NAMALWA (cell line): ENCODE measurements around the gene MPRIP.

Experiments used
- DNase-seq: peaks from one replicate; pipeline ENCODE4 v3.0.0-alpha.2; 2015; ENCODE audit warnings: low spot score

MPRIP gene

DNA sequence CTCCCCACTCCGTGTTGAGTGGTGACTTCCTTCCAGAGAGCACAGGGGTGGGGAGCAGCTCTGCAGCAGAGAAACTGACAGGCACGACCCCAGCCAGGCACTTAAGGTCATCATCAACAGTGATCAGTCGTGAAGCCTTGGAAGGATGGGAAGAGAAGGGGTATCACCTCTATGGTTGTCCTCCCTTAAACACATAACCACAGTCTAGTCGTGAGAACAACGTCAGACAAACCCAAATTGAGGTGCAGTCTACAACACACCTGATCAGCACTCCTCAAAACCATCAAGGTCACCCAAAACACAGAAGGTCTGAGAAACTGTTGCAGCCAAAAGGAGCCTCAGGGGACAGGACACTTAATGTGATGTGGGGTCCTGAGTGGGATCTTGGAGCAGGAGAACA lies 68.3 kb downstream of the MPRIP start:
- no peak for DNase-seq

DNA sequence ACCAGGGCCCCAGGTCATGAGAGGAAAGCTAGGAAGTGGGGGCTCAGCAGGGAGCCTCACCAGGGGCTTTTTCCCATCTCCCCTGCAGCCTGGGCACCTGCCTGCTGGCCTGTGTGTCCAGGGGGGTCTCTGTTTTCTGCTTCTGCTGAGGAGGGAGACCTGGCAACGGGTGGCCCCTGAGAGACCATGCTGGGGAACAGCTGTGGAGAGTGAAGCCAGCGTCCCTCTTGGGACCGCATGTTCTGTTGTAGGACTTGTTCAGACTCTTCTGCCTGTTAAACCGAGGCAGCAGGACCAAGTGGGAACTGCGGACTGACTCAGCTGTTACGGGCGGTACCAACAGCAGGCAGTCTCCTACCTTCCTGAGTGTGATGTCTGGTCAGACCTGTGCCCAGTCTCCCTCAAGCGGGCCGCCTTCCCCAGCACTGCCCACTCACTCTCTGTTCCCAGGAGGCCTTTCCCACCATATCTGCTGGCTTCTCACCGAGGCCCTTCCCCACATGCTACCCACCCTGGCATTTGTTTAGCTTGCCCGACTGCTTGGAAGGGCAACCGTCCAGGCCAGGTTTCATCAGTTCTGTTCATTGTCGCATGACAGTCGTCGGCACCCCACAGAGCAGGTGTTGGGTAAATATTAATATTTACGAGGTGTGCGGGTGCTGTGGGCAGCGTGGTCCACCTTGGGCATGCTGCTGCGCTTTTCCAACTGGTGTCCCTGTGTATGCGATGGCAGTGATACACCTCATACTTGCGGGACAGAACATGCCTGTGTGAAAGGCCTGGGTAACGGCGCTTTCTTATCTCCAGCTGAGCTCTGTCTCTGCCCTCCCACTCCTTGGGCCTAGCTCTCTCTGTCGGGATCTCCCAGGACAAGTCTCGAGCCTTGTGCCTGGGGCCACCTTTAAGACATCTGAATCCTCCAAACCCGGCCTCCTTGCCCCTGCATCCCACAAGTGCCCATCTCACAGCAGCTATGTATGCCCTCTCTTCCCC lies 69.4 kb downstream of the MPRIP start:
- no peak for DNase-seq

DNA sequence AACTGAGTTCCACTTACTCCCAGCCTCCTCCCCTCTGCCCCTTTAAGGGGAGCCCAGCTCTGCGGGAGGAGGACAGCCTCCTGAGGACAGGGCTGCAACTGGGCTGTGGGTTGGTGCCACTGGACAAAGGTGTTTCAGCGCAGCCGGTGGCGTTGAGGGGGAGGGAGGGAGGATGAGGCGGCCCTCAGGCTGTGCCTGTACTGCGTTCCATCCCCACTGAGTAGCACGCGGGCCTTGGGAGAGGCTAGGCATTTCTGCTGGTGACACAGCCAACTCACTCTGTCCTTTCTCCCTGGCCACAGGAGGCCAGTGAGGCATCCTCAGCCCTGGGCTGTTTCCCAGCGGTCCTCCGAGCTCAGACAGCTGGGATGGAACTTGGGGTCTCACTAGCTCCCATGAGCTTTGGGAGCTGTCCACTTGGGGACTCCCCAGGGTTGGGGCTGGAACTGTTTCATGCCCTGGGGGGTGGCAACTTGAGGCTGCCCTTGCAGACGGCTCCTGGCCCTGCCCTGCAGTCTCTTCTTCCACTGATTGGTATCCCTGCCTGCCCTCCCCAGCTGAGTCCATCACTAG lies 70.5 kb downstream of the MPRIP start:
- DNase-seq, result no peak

DNA sequence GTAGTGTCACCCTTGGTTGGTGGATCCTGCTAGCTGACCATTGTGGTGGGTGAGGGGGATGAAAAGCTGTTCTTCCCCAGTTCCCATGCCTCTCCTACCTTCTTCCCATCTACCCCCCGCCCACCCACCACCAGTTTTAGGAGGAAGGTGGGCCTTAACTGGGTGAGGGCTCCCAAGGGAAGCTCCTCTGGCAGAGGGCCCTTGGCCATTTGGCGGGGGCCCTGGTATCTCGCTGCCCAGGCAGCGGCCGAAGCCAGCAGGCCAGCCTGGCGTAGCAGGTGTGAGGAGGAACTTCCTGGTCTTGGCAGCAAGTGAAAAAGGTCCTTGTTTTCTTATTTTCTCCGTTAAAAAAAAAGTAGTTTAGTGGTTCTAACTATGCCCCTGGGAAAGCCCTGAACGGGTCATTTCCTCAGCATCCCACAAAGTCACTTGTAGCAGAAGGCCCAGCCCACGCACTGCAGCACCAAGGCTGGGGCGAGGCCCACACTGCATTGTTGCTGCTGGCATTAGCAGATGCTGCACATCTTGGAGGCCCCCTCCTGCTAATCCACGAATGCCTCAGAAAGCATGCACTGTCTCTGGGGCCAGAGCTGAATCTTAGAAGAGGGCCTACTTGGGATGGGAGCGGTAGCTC lies 72.5 kb downstream of the MPRIP start:
- DNase-seq, result no peak

DNA sequence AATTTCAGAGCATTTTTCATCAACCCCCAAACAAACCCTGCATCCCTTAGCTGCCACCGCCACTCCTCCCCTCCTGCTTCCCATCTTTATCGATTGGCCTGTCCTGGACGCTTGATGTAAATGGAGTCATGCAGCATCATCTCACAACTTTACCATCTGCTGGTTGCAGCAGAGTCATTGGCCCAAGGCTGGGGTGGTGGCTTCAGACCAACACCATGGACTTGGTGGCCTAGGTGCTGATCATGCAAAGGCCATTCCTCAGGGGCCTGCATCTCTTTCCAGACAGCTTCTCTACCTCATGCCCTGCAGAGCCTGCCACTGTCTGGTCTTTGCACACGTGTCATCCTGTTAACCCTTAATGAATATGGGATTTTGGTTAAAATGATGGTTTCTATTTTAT lies 73.4 kb downstream of the MPRIP start:
- DNase-seq, result no peak

DNA sequence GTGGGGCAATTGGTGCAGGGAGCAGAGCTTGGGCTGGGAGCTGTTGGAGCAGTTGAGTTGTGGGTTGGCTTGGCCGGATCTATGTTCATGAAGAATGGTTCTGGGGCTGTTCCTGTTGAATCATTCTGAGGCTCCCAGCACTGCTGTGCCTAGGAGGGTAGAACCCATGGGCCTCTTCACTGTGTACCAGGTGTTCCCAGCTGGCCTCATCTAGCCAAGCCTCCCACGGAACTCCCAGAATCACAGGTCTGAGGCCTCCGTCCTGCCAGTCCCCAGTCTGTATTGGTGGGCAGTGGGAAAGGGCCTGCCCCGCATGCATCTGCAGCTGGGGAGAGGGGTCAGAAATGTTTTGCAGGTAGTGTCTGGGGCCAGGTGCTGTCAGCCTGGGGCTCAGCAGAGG lies 74.1 kb downstream of the MPRIP start:
- DNase-seq, result no peak

DNA sequence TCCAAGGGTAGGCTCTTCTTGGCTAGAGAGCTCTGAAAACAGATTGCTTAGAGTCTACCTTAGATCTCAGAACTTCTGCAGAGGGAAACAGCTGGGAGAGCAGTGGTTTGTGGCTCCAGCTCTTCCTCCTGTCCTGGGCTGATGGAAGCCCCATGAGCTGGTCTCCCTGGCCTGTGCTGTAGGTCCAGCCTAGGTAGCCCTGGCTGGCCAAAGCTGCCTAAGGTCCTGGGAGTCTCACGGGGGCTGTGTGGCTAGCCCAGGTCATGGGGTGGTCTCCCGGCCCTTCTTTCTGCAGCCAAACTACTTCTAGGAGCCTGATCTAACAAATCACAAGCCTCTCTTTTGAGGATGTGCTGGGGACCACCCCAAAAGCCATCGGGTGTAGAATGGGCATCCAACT lies 75.7 kb downstream of the MPRIP start:
- DNase-seq, result no peak

DNA sequence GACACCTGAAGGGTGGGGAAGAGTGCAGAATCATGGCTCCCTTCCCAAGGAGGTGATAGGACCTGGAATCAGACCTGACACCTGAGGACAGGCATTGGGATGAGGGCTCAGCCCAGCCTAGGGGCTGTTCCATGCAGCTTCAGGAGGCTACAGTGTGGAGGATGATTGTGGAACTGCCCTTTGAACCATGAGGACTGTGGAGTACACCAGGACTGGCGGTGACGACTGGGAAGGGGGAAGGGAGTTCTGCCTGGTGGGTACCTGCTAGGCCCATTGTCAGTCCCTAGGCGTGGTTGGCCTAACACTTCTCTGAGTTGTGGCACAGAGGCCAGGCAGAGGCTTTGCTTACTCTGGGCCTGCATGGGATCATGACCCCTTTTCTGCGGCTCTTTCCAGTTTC lies 76.1 kb downstream of the MPRIP start:
- DNase-seq, result no peak

DNA sequence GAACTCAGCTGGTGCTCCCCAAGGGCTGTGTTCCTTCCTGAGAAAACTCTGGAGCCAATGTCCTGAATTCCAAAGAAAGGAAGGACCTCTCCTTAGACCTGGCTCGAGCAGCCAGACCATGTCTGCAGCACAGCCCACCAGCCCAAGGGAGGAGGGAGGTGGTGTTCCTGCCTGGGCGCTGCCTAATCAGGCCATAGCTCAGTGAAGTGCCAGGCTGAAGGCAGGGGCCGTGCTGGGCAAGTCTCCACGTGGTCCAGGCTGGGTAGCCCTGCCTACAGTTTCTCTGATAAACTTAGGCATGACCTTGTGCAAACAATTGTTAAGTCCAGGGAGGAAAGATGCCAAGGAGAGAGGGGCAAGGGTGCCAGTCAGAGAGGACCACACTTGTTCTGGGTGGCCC lies 76.8 kb downstream of the MPRIP start:
- DNase-seq, result no peak

DNA sequence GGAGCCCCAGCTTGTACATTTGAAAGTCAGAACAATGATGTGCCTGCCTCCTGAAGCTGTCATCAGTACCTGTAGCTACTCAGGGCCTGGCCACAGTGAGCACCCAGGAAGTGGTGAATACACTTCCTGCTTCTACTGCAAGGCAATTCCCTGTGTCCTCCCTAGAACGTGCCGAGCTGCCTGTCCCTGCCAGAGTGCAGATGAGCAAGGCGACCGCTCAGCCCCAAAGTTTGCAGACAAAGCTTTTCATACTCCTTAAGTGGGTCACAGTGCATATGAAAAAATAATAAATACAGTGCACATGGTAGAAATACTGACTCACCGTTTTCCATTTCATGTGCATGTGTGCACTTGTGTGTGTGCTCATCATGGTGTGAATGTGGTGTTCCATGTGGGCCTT lies 77.3 kb downstream of the MPRIP start:
- DNase-seq, result no peak

DNA sequence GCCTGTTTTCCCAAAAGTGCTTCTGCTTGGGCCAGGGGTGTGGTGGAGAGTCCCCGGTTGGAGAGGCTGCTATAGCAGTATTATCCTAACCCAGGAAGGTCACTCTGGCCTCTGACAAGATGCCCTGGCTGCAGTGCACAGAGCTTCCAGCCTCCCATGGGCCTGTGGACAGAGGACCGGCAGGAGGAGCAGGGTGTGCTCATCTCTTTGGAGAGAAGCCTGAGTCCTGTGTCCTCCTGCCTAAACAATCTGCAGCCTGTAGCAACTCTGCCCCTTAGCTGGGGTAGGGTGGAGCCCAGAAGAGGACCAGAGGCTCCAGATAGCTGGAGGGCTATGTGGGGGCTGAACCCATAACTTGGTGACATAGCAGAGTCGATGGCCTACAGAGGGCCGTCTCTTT lies 78.0 kb downstream of the MPRIP start:
- no peak for DNase-seq

DNA sequence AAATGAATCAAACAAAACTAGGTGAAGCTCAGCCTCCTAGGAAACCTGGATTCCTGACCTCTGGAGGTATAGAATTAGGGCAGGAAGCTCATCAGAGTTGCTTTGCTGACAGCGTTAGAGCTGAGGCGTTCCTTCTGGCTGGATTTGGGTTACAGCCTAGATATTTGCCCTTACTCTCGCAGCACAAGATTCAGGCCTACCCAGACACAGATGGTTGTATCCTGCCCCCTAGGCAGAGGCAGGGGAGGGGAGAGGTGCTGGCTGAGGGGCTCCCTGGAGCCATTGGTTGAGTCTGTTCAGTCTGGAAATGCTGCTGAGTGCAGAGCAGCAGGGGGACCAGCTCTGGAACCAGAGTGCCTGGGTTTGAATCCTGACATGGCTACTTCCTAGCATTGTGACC lies 78.4 kb downstream of the MPRIP start:
- no peak for DNase-seq

DNA sequence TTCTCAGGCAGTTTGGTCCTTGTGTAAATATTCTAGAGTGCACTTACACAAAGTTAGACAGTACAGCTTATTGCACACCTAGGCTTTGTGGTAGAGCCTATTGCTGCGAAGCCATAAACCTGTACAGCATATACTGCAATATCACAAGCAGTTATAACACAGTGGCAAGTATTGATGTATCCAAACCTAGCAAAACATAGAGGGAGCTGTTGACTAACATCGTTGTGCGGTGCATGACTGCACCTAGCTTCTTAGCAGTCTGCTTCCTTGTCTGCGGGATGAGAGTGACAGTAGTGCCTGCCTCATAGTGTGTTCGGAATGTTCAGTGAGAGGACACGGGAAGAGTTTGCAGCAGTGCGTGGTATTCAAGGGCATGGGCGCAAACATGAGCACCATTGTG lies 78.9 kb downstream of the MPRIP start:
- DNase-seq, result no peak

DNA sequence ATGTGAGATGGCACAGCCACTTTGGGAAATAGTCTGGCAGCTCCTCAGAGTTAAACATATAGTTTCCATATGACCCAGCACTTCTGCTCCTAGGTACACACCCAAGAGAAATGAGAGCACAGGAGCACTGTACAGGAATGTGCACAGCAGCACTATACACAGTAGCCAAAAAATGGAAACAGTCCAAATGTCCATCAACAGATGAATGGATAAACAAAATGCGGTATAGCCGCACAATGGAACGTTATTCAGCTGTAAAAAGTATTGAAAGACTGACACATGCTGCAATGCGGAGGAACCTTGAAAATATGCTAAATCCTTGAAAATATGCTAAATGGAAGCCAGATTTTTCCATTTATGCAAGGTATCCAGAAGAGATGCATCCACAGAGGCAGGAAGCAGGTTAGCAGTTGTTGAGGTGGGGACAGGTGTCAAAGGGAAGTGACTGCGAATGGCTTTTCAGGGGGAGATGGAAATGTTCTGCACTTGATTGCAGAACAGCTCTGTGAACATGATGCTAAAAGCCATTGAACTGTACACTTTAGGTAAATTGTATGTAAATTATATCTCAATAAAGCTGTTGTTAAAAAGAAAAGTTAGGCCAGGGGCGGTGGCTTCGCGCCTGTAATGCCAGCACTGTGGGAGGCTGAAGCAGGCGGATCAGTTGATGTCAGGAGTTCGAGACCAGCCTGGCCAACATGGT lies 80.7 kb downstream of the MPRIP start:
- no peak for DNase-seq

DNA sequence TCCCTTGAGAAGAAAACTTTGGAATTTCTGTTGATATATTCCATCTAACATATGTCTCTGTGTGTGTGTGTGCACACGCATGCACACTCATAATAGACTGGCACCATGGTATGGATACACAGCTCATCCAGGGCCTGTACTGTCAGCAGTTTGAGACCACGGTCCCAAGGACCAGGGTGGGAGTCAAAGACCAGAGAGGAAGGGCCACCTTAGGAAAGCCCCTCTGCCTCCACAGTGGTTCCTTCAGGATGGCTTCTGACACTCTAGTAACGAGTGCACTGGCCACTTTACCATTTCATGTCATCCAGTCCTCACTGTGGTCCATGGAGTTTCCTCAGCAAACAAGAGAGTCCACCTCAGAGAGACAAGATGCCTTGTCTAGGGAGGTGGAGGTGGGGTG lies 82.1 kb downstream of the MPRIP start:
- DNase-seq, result no peak

DNA sequence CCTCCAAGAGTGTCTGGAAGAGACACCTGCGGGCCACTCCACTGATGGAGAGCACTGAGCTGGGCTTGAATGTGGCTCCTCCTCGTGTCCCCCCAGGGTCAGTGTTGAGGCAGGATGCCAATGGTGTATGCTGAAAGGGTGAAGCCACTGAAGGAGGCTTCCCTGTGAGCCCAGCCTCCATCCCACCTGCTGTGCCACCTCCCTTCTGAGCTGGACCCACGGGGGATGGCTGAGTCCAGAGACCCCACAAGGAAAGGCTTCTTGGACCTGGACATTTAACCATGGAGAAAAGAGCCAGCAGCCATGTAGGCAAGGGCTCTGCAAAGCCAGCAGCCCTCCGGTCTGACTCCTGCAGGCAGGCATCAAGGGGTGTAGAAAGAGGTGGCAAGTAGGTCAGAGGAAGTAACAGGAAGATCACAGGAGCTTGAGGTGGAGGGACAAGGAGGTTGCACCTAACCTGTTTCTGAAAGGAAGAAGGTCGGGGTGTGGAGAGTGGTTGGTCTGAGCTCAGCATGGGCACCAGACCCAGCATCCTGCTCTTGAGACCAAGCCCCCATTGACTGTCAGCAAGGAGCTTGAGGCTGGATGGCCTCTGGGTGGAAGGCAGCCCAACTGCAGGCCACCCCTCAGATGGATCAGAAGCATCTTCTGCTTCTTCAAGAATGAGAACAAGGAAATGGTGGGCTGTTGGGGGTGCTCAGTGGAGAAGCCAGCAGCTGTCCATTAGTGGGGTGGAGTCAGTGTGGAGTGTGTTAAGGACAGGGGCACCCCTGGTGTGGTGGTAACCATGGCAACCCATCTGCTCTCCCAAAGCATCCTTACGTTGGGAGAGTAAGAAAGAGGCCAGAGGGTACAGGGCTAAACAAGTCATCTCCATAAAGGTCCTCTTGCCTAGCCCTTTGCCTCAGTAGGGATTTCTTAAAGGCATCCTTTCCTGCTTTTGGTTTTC lies 83.2 kb downstream of the MPRIP start:
- no peak for DNase-seq

DNA sequence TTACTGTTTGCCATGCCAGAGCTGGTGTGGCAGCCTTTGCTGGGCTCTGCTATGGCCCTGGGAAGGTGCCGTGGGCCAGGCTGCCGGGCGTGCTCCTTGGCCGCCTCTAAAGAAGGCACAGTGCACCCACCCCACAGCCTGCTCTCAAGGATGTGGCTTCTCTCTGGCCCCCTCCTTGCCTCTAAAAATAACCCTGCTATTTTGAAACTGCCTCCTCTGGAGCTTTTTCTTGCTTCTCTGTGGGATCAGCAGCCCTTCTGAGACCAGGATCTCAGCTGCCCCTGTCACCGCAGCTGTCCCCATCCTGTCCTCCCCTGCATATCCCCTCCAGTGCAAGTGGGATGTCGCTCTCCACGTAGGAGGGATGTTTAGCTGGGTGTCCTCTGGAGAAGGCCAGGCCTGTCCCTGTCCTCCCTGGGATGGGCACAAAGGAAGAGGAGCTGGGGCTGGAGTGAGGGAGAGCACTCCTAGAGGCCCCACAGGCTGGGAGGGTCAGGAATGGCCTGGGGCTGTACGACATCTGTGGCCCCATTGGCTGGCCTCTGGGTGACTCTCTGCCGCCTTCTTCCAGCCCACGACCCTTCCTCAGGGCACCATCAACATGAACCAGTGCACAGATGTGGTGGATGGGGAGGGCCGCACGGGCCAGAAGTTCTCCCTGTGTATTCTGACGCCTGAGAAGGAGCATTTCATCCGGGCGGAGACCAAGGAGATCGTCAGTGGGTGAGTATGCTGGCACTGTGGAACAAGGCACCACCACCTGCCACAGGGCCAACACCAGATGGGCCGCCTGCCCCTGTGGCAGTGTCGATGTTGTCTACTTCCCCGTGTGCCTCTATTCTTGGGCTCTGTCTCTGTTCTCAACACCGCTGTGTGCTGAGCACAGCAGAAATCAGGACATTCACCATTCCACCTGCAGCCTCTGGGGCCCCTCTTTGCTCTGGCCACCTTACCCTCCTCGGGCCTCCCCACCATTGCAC lies 84.2 kb downstream of the MPRIP start:
- DNase-seq, result no peak

DNA sequence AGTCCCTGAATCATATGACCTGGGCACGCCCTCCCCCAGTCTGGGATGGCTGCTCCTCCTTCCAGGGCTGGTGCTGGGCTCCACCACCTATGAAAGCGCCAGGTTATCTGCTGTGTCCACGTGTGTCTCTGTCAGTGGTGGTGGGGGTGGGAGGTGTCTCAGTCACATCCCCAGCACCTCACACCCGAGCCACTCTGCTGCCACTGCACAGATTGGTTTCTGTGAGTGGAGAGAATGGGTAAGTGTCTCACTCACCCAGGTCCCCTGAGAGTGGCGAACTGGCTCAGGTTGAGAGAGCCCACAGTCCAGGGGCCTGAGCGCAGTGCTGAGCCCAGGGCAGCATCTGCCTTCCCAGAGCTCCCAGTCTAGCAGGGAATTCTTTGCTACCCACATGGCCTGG lies 84.9 kb downstream of the MPRIP start:
- no peak for DNase-seq

DNA sequence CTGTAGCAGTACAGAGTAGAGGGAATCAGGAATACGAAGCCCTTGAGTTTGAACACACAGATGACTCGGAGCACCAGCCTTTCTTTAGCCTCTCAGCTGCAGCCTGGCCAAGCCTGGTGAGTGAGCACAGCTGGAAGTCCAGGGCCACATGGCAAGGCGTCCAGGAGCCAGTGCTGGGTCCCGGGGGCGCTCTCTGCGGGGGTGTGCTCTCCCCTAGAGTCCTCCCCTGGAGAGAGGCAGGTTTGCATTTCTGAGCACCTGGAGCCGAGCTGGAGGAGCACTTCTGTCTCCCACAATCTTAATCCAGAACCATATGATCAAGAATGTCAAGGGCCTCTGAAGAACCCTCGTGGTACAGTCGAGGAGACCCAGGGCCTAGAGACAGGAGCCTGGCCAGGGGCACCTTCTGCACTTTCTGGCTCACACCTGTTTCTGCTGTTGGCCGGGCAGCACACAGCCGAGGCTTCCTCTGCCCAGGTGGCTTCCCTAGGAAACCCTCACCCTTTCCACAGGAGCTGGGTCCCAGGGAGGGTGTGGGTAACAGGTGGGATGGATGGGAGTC lies 85.6 kb downstream of the MPRIP start:
- DNase-seq, result no peak
